Ovary (tissue), 9 donors: ENCODE measurements around the gene HASPIN. TPM values are rescaled to one million over a fixed set of nuclear protein-coding genes. Genes with fewer than 3 reads are reported as not detected.

Experiments
- DNase-seq, 5 donors: peaks; one replicate each; pipeline ENCODE4 v3.0.0-alpha.2; 2019 to 2020
- H3K27ac ChIP-seq, 2 donors: fragments of 200-600 bp; one replicate each; pipeline versions ENCODE4 v1.5.1 to v1.8.0; 2019 to 2022
- H3K27me3 ChIP-seq: fragments of 200-600 bp; one replicate; pipeline ENCODE4 v1.8.0; 2022
- H3K36me3 ChIP-seq: fragments of 200-600 bp; sonication (generic); one replicate; pipeline ENCODE4 v1.5.1; 2019
- H3K4me1 ChIP-seq: one replicate; pipeline ENCODE4 v1.8.1; 2013; ENCODE audit warnings: mild to moderate bottlenecking, moderate library complexity; ENCODE audit not compliant: insufficient read depth
- H3K4me3 ChIP-seq: fragments of 200-600 bp; sonication (generic); one replicate; pipeline ENCODE4 v1.5.1; 2017
- H3K9me3 ChIP-seq, 2 donors: fragments of 200-600 bp in 1 of 2; sonication (generic) in 1 of 2; one replicate each; pipeline versions ENCODE4 v1.5.1 to v1.8.1; 2013 to 2019; ENCODE audit warnings: mild to moderate bottlenecking in 1 of 2, moderate library complexity in 1 of 2
- CTCF ChIP-seq, 3 donors: fragments of 450-650 bp in 2 of 3; fragments of 200-600 bp in 1 of 3; IDR thresholded peaks; one replicate each; pipeline versions ENCODE4 v1.5.1 to v1.8.0; 2016 to 2022; ENCODE audit warnings: antibody characterized with exemption in 3 of 3, mild to moderate bottlenecking in 1 of 3
- EP300 ChIP-seq: sonication (generic); formaldehyde crosslinking; IDR thresholded peaks from one replicate; pipeline ENCODE4 v1.6.1; 2017; ENCODE audit warnings: antibody characterized with exemption
- POLR2A ChIP-seq: fragments of 450-650 bp; IDR thresholded peaks from one replicate; pipeline ENCODE4 v1.6.1; 2017; ENCODE audit warnings: antibody characterized with exemption, mild to moderate bottlenecking, moderate library complexity
- WGBS, 3 donors: extraction: QIAGEN DNeasy Blood & Tissue Kit in 1 of 3; methylation state at CpG; one replicate each; pipeline versions ENCODE4 v1.1.5 to v1.1.7; 2013 to 2017; 5-methylcytosine and 5-hydroxymethylcytosine counted together
- intact Hi-C, 4 donors: fragments of 100-400 bp; cut with DNase I; formaldehyde crosslinking; loops; one replicate each; pipeline versions ENCODE4 v1.11.0 to v1.15.1; 2022 to 2023
- polyA plus RNA-seq, 2 donors: library from polyadenylated mRNA; stranded (reverse); fragments of 200-250 nt in 1 of 2; fragments of 350-450 nt in 1 of 2; fragmentation: Illumina TruSeq in 1 of 2; extraction: RNeasy Lipid Tissue Mini Kit (QIAGEN cat#74804) in 1 of 2; gene quantifications; one replicate each; pipeline ENCODE4 v1.2.3, GENCODE V29; 2013 to 2014
- total RNA-seq, 7 donors: library from RNA; depleted of rRNA in 2 of 7; stranded (reverse); fragments of >200 nt in 2 of 7; fragmentation: NEBNext Ultra II Directional in 3 of 7; extraction: Animal tissue kit (Norgen Biotek cat#: 25700) in 3 of 7; gene quantifications; one replicate each; pipeline versions ENCODE4 v1.1.0 to v1.2.4, GENCODE V29; 2016 to 2023
- donor health status: DM: no; HTN: no; CAD: no; lungs with moderate emphysema.
- donor health status: DM: no; HTN: no; CAD: no.
- donor health status: Bipolar disorder and iron deficiency.
- donor health status: DM: yes; HTN: yes; CAD: no.
- donor health status: DM: no; HTN: no; CAD: no.
- donor health status: DM: yes; HTN: yes; CAD: no.

Gene HASPIN
- total and polyA plus RNA-seq, 9 donors, result 0.10 to 0.92 (median 0.25) TPM; not detected in 1

GRCh38 chr17:3772764-3773163, 49.1 kb downstream of the HASPIN start:
- TF ChIP-seq POLR2A (no peak), EP300 (no peak)
- Histone ChIP-seq H3K27me3 (no peaks in the 10 kb centered on the region), H3K27ac (no peak overlapping the region), H3K36me3 (no peaks in the 10 kb centered on the region), H3K9me3 (no peaks in the 10 kb centered on the region), H3K4me3 (no peak overlapping the region), H3K4me1 (no peaks in the 10 kb centered on the region)
- WGBS, 3 donors, result 65 to 76% (median 68%) methylated on average over 12 of the region's 12 CpGs
- no peak for DNase-seq
- intact Hi-C loops, result no loop called here

- intact Hi-C loops, result no loop called here
- no peak for DNase-seq
Measured at GRCh38 chr17:3773511-3773910, 49.8 kb downstream of the HASPIN start.

GRCh38 chr17:3773966-3774365, 50.3 kb downstream of the HASPIN start:
- DNase-seq, result no peak
- intact Hi-C loops, result no loop called here
- no peak for TF ChIP-seq POLR2A
- Histone ChIP-seq H3K36me3 (no peaks in the 10 kb centered on the region), H3K4me1 (no peaks in the 10 kb centered on the region), H3K27me3 (no peaks in the 10 kb centered on the region), H3K9me3 (no peaks in the 10 kb centered on the region), H3K4me3 (no peak overlapping the region), H3K27ac (no peak overlapping the region)
- 88 to 94% (median 92%) methylated on average over 3 of the region's 3 CpGs for WGBS, 3 donors

More at GRCh38 chr17:3773511-3773910, 49.8 kb downstream of the HASPIN start:
- no peaks in the 10 kb centered on the region for H3K36me3 ChIP-seq
- no peak overlapping the region for H3K4me3 ChIP-seq
- no peaks in the 10 kb centered on the region for H3K9me3 ChIP-seq
- 66 to 72% (median 66%) methylated on average over 5 of the region's 5 CpGs for WGBS, 3 donors
- no peaks in the 10 kb centered on the region for H3K4me1 ChIP-seq
- H3K27me3 ChIP-seq, result no peaks in the 10 kb centered on the region
- TF ChIP-seq EP300 (no peak), POLR2A (no peak), CTCF (IDR thresholded peaks at IDR 0.05) (no peak)
- no peak overlapping the region for H3K27ac ChIP-seq

Other genes starting within 250 kb of the HASPIN start
- gene ASPA, start 247.9 kb upstream of the HASPIN start, total RNA-seq, result 10 to 100 TPM in 1 of 7 donors, 1 to 10 TPM in 4, under 1 TPM in 2; 0.46 to 10.3 (median 2.9) TPM
- gene ASPA, start 247.9 kb upstream of the HASPIN start, polyA plus RNA-seq, result 1 to 10 TPM; 1.9 to 7.7 TPM
- gene TRPV3, start 166.1 kb upstream of the HASPIN start, total RNA-seq, result 1 to 10 TPM in 5 of 7 donors, under 1 TPM in 2; 0.12 to 5.8 (median 2.2) TPM
- 1 to 10 TPM in 1 of 2 donors, under 1 TPM in 1; 0.85 to 1.3 TPM for gene TRPV3, start 166.1 kb upstream of the HASPIN start, polyA plus RNA-seq
- gene TRPV1, start 114.5 kb upstream of the HASPIN start, total RNA-seq, result 10 to 100 TPM in 2 of 7 donors, 1 to 10 TPM in 5; 4.1 to 13.3 (median 6.5) TPM
- gene TRPV1, start 114.5 kb upstream of the HASPIN start, polyA plus RNA-seq, result 1 to 10 TPM; 3.4 to 6.7 TPM
- 10 to 100 TPM in 6 of 7 donors, 1 to 10 TPM in 1; 7.9 to 16.6 (median 14.0) TPM for gene SHPK, start 87.7 kb upstream of the HASPIN start, total RNA-seq
- 1 to 10 TPM; 6.6 to 9.1 TPM for gene SHPK, start 87.7 kb upstream of the HASPIN start, polyA plus RNA-seq
- gene CTNS, start 87.1 kb upstream of the HASPIN start, total RNA-seq, result 10 to 100 TPM; 10.5 to 21.4 (median 14.5) TPM
- gene CTNS, start 87.1 kb upstream of the HASPIN start, polyA plus RNA-seq, result 10 to 100 TPM; 10.1 to 23.3 TPM
- gene TAX1BP3, start 55.3 kb upstream of the HASPIN start, total RNA-seq, result 100 to 1,000 TPM in 6 of 7 donors, 10 to 100 TPM in 1; 64.3 to 166 (median 128) TPM
- 100 to 1,000 TPM in 1 of 2 donors, 10 to 100 TPM in 1; 48.7 to 100 TPM for gene TAX1BP3, start 55.3 kb upstream of the HASPIN start, polyA plus RNA-seq
- 10 to 100 TPM in 6 of 7 donors, 1 to 10 TPM in 1; 7.6 to 28.7 (median 20.5) TPM for gene EMC6, start 55.1 kb upstream of the HASPIN start, total RNA-seq
- 10 to 100 TPM; 20.3 to 38.9 TPM for gene EMC6, start 55.1 kb upstream of the HASPIN start, polyA plus RNA-seq
- 1 to 10 TPM in 2 of 7 donors, under 1 TPM in 5; 0.15 to 1.1 (median 0.61) TPM for gene P2RX5, start 27.7 kb upstream of the HASPIN start, total RNA-seq
- under 1 TPM; 0.23 to 0.63 TPM for gene P2RX5, start 27.7 kb upstream of the HASPIN start, polyA plus RNA-seq
- 10 to 100 TPM; 13.3 to 22.3 (median 16.5) TPM for gene ITGAE, start 77.3 kb downstream of the HASPIN start, total RNA-seq
- gene ITGAE, start 77.3 kb downstream of the HASPIN start, polyA plus RNA-seq, result 10 to 100 TPM; 21.6 to 27.0 TPM
- gene NCBP3, start 122.3 kb downstream of the HASPIN start, total RNA-seq, result 10 to 100 TPM; 15.7 to 43.2 (median 37.6) TPM
- 10 to 100 TPM; 17.7 to 38.9 TPM for gene NCBP3, start 122.3 kb downstream of the HASPIN start, polyA plus RNA-seq
- 10 to 100 TPM in 3 of 7 donors, 1 to 10 TPM in 4; 4.7 to 15.1 (median 9.8) TPM for gene CAMKK1, start 169.2 kb downstream of the HASPIN start, total RNA-seq
- gene CAMKK1, start 169.2 kb downstream of the HASPIN start, polyA plus RNA-seq, result 1 to 10 TPM; 2.8 to 4.6 TPM
- gene P2RX1, start 192.6 kb downstream of the HASPIN start, total RNA-seq, result 1 to 10 TPM in 2 of 7 donors, under 1 TPM in 5; 0.24 to 3.0 (median 0.65) TPM
- gene P2RX1, start 192.6 kb downstream of the HASPIN start, polyA plus RNA-seq, result 1 to 10 TPM; 3.2 to 4.6 TPM
- gene ATP2A3, start 240.5 kb downstream of the HASPIN start, total RNA-seq, result 1 to 10 TPM; 1.6 to 9.9 (median 4.2) TPM
- gene ATP2A3, start 240.5 kb downstream of the HASPIN start, polyA plus RNA-seq, result 1 to 10 TPM; 2.5 to 6.0 TPM